ENCODE results near the gene POLR2E.

POLR2E gene

GRCh38 chr19:1093811-1094553 is 1.2 kb downstream of the POLR2E start:
- no peak for DNase-seq (ENCODE audit: low read depth)

GRCh38 chr19:1093330-1093729 is 1.8 kb downstream of the POLR2E start:
- no peak for DNase-seq (ENCODE audit: low read depth)

GRCh38 chr19:1091544-1092175 is 3.5 kb downstream of the POLR2E start:
- DNase-seq (ENCODE audit: low read depth) = no peak

GRCh38 chr19:1090731-1091543 is 4.2 kb downstream of the POLR2E start:
- no peak for DNase-seq (ENCODE audit: low read depth)

GRCh38 chr19:1089891-1090290 is 5.3 kb downstream of the POLR2E start:
- DNase-seq (ENCODE audit: low read depth) = no peak

GRCh38 chr19:1089126-1089771 is 5.9 kb downstream of the POLR2E start:
- no peak for DNase-seq (ENCODE audit: low read depth)

GRCh38 chr19:1088416-1089010 is 6.7 kb downstream of the POLR2E start:
- DNase-seq (ENCODE audit: low read depth) = no peak

GRCh38 chr19:1087813-1088415 is 7.3 kb downstream of the POLR2E start:
- no peak for DNase-seq (ENCODE audit: low read depth)

GRCh38 chr19:1086613-1087012 is 8.6 kb downstream of the POLR2E start:
- DNase-seq (ENCODE audit: low read depth) = no peak

GRCh38 chr19:1085676-1086442 is 9.3 kb downstream of the POLR2E start:
- no peak for DNase-seq (ENCODE audit: low read depth)

GRCh38 chr19:1085053-1085658 is 10.0 kb downstream of the POLR2E start:
- DNase-seq (ENCODE audit: low read depth) = no peak

- no peak for DNase-seq (ENCODE audit: low read depth)
These were observed 10.9 kb downstream of the POLR2E start for GRCh38 chr19:1084024-1084868.

GRCh38 chr19:1082928-1083816 is 12.0 kb downstream of the POLR2E start:
- no peak for DNase-seq (ENCODE audit: low read depth)

- no peak for DNase-seq (ENCODE audit: low read depth)
These were observed 12.8 kb downstream of the POLR2E start for GRCh38 chr19:1082165-1082927.

GRCh38 chr19:1081301-1082164 is 13.6 kb downstream of the POLR2E start:
- no peak for DNase-seq (ENCODE audit: low read depth)

GRCh38 chr19:1080360-1081161 is 14.6 kb downstream of the POLR2E start:
- DNase-seq (ENCODE audit: low read depth) = no peak
